Caco-2 (cell line): ENCODE results near the gene USP46. TPM values are rescaled to one million over a fixed set of nuclear protein-coding genes. Genes with fewer than 3 reads are reported as not detected.

Experiments used
- BruUV-seq: library from RNA; stranded (reverse); fragments of 400-500 nt; replicated peaks from 2 replicates; lab custom pipeline; 2021; lab: Mats Ljungman, UMichigan
- CTCF ChIA-PET: fragments of 300-600 bp; sonication (Branson Sonifier 250); formaldehyde crosslinking; loops from one replicate; lab custom pipeline; 2022; ENCODE audit warnings: antibody characterized with exemption; lab: Charles Lee
- POLR2A ChIA-PET: fragments of 300-600 bp; sonication (Branson Sonifier 250); formaldehyde crosslinking; loops from one replicate; lab custom pipeline; 2022; ENCODE audit warnings: antibody characterized with exemption; lab: Charles Lee
- DNase-seq, 2 experiments: peaks; one replicate each; pipeline versions ENCODE4 v3.0.0 to v3.0.0-alpha.2; 2020 to 2022
- H3K27me3 ChIP-seq: replicated peaks from 2 replicates; pipeline ENCODE4 v1.6.0; 2011; ENCODE audit warnings: low read length; ENCODE audit not compliant: control insufficient read depth, insufficient read depth
- H3K36me3 ChIP-seq: 2 replicates; pipeline ENCODE4 v1.5.1; 2011; ENCODE audit warnings: low read length; ENCODE audit not compliant: control insufficient read depth, insufficient read depth
- H3K4me1 ChIP-seq: fragments of 250-450 bp; sonication (Bioruptor Pico); 2 replicates; pipeline ENCODE4 v1.5.1; 2020; ENCODE audit warnings: mild to moderate bottlenecking
- H3K4me3 ChIP-seq: 2 replicates; pipeline ENCODE4 v1.5.1; 2011; ENCODE audit warnings: low read depth, mild to moderate bottlenecking, control low read depth, low read length
- H3K9me3 ChIP-seq: fragments of 250-450 bp; sonication (Bioruptor Pico); 2 replicates; pipeline ENCODE4 v1.5.1; 2020; ENCODE audit warnings: mild to moderate bottlenecking, moderate library complexity
- H3K27ac Mint-ChIP-seq: one replicate; pipeline ENCODE4 v1.8.0; 2022; ENCODE audit warnings: mixed read lengths; ENCODE audit not compliant: unreplicated experiment
- H3K27me3 Mint-ChIP-seq: one replicate; pipeline ENCODE4 v1.8.0; 2022; ENCODE audit warnings: mixed read lengths; ENCODE audit not compliant: insufficient read depth, unreplicated experiment
- H3K36me3 Mint-ChIP-seq: one replicate; pipeline ENCODE4 v1.8.0; 2022; ENCODE audit warnings: mild to moderate bottlenecking, mixed read lengths; ENCODE audit not compliant: insufficient read depth, unreplicated experiment
- H3K4me1 Mint-ChIP-seq: one replicate; pipeline ENCODE4 v1.8.0; 2022; ENCODE audit warnings: low read depth, mixed read lengths; ENCODE audit not compliant: unreplicated experiment
- H3K4me3 Mint-ChIP-seq: one replicate; pipeline ENCODE4 v1.8.0; 2022; ENCODE audit warnings: mild to moderate bottlenecking, moderate library complexity, mixed read lengths; ENCODE audit not compliant: unreplicated experiment
- H3K9me3 Mint-ChIP-seq: one replicate; pipeline ENCODE4 v1.8.0; 2022; ENCODE audit warnings: mixed read lengths; ENCODE audit not compliant: unreplicated experiment
- CTCF ChIP-seq, 2 experiments: fragments of 200-600 bp in 1 of 2; IDR thresholded peaks; 1 replicate in 1 of 2; 2 replicates in 1 of 2; pipeline versions ENCODE4 v1.5.1 to v1.8.0; 2011 to 2022; ENCODE audit warnings: antibody characterized with exemption in 1 of 2, control low read depth in 1 of 2, inconsistent platforms in 1 of 2, low read depth in 1 of 2, low read length in 1 of 2, mild to moderate bottlenecking in 1 of 2, moderate library complexity in 1 of 2; ENCODE audit not compliant: insufficient read depth in 1 of 2, severe bottlenecking in 1 of 2, unreplicated experiment in 1 of 2
- intact Hi-C: fragments of 100-400 bp; cut with micrococcal nuclease; formaldehyde crosslinking; loops from one replicate; pipeline ENCODE4 v1.10.0; 2022; ENCODE audit not compliant: unreplicated experiment
- total RNA-seq: library from RNA; stranded (reverse); gene quantifications from 2 replicates; pipeline ENCODE4 v1.2.3, GENCODE V29; 2022

Gene USP46
- total RNA-seq, 1 experiment from 2014 or later, result 32.2 TPM

- intact Hi-C loops, result no loop called here
- no peak for TF ChIP-seq CTCF (IDR thresholded peaks at IDR 0.05; ENCODE audit: insufficient read depth in 1 of 2, low read depth in 1 of 2, low read length in 1 of 2, severe bottlenecking in 1 of 2, unreplicated experiment in 1 of 2)
- Histone ChIP-seq H3K4me1 (no peaks in the 10 kb centered on the region), H3K4me3 (no peak overlapping the region), H3K27me3 (no peaks in the 10 kb centered on the region), H3K36me3 (no peaks in the 10 kb centered on the region), H3K9me3 (peaks cover 8% of the 10 kb centered on the region)
- no TSS peak for BruUV-seq
- ChIA-PET CTCF (no interaction called here), POLR2A (interaction anchor here (0.5 kb wide), 1 partner anchor 116 kb away, joined by 8 read pairs; no protein-coding TSS in a partner anchor)
- Mint-ChIP-seq H3K4me3 (no peak overlapping the region), H3K27me3 (no peaks in the 10 kb centered on the region), H3K27ac (no peak overlapping the region), H3K36me3 (no peaks in the 10 kb centered on the region), H3K4me1 (no peaks in the 10 kb centered on the region), H3K9me3 (peaks cover 11% of the 10 kb centered on the region)
- no peak for DNase-seq
These were observed 30.0 kb upstream of the USP46 start for GRCh38 chr4:52689096-52689495.

- H3K9me3 ChIP-seq, result no peaks in the 10 kb centered on the region
- Mint-ChIP-seq H3K9me3 (no peaks in the 10 kb centered on the region), H3K27ac (no peak overlapping the region), H3K4me3 (no peak overlapping the region), H3K36me3 (no peaks in the 10 kb centered on the region), H3K4me1 (no peaks in the 10 kb centered on the region), H3K27me3 (no peaks in the 10 kb centered on the region)
- DNase-seq, result no peak
- no peaks in the 10 kb centered on the region for H3K27me3 ChIP-seq
- no peak overlapping the region for H3K4me3 ChIP-seq
- BruUV-seq, result no TSS peak
- ChIA-PET POLR2A (no interaction called here), CTCF (interaction anchor here (0.7 kb wide), 1 partner anchor 1810 kb away, joined by 3 read pairs; no protein-coding TSS in a partner anchor)
- no peaks in the 10 kb centered on the region for H3K36me3 ChIP-seq
- intact Hi-C loops, result no loop called here
- TF ChIP-seq CTCF (IDR thresholded peaks at IDR 0.05; ENCODE audit: insufficient read depth in 1 of 2, low read depth in 1 of 2, low read length in 1 of 2, severe bottlenecking in 1 of 2, unreplicated experiment in 1 of 2), result no peak
- H3K4me1 ChIP-seq, result no peaks in the 10 kb centered on the region
These were observed 28.6 kb upstream of the USP46 start for GRCh38 chr4:52687696-52688095.

- Histone ChIP-seq H3K4me1 (no peaks in the 10 kb centered on the region), H3K9me3 (no peaks in the 10 kb centered on the region), H3K36me3 (no peaks in the 10 kb centered on the region), H3K4me3 (no peak overlapping the region), H3K27me3 (no peaks in the 10 kb centered on the region)
- no peak for DNase-seq
- H3K36me3 Mint-ChIP-seq, result no peaks in the 10 kb centered on the region
- H3K9me3 Mint-ChIP-seq, result no peaks in the 10 kb centered on the region
- H3K4me3 Mint-ChIP-seq, result no peak overlapping the region
- ChIA-PET POLR2A (no interaction called here), CTCF (no interaction called here)
- H3K4me1 Mint-ChIP-seq, result no peaks in the 10 kb centered on the region
- H3K27me3 Mint-ChIP-seq, result no peaks in the 10 kb centered on the region
- no peak for TF ChIP-seq CTCF (IDR thresholded peaks at IDR 0.05; ENCODE audit: insufficient read depth in 1 of 2, low read depth in 1 of 2, low read length in 1 of 2, severe bottlenecking in 1 of 2, unreplicated experiment in 1 of 2)
- intact Hi-C loops, result no loop called here
- H3K27ac Mint-ChIP-seq, result no peak overlapping the region
- BruUV-seq, result no TSS peak
These were observed 26.2 kb upstream of the USP46 start for GRCh38 chr4:52685316-52685715.
